HepG2 (cell line): Measurements from ENCODE around the gene ERCC2. TPM values are rescaled to one million over a fixed set of nuclear protein-coding genes. Genes with fewer than 3 reads are reported as not detected.

Experiments used
- ATAC-seq: fragments of 200-7000 bp; cut with Tn5 transposase; 3 replicates; pipeline ENCODE4 v1.9.1; 2020; ENCODE audit warnings: mild to moderate bottlenecking, moderate library complexity
- BruUV-seq: library from RNA; stranded (reverse); fragments of 400-500 nt; replicated peaks from 2 replicates; lab custom pipeline; 2021; lab: Mats Ljungman, UMichigan
- CTCF ChIA-PET: fragments of 300-600 bp; formaldehyde crosslinking; extraction: SDS; loops from one replicate; lab custom pipeline; 2021; ENCODE audit warnings: low total read pairs, inconsistent platforms, low intra/inter-chr PET ratio; lab: Yijun Ruan, JAX
- POLR2A ChIA-PET: fragments of 350-600 bp; sonication (Branson Sonifier 250); formaldehyde crosslinking; loops from one replicate; lab custom pipeline; 2020; ENCODE audit warnings: antibody characterized with exemption, inconsistent platforms; lab: Yijun Ruan, JAX
- DNase-seq: peaks from one replicate; pipeline ENCODE4 v3.0.0-alpha.2; 2015; ENCODE audit warnings: low spot score
- FAIRE-seq: peaks from 3 replicates; lab custom pipeline; 2011; peaks lifted over from hg19 to GRCh38; lab: Jason Lieb, UNC
- H2AFZ ChIP-seq: one replicate; pipeline ENCODE4 v1.6.1; 2011; ENCODE audit warnings: low read length, inconsistent platforms
- H3K27ac ChIP-seq: fragments of 300-600 bp; 3 replicates; pipeline ENCODE4 v1.8.0; 2011; ENCODE audit warnings: mixed run types, mild to moderate bottlenecking, mixed read lengths, low read length, inconsistent platforms; ENCODE audit not compliant: insufficient read depth; ENCODE audit errors: extremely low read length
- H3K27me3 ChIP-seq, 2 experiments: fragments of 200-600 bp in 1 of 2; 2 replicates in 1 of 2; 3 replicates in 1 of 2; pipeline versions ENCODE4 v1.6.0 to v1.8.0; 2011; ENCODE audit warnings: low read length in 2 of 2, mild to moderate bottlenecking in 2 of 2, moderate library complexity in 2 of 2, inconsistent platforms in 1 of 2; ENCODE audit not compliant: insufficient read depth in 2 of 2, control insufficient read depth in 1 of 2
- H3K36me3 ChIP-seq, 2 experiments: fragments of 200-600 bp in 1 of 2; replicated peaks in 1 of 2; 2 replicates in 1 of 2; 3 replicates in 1 of 2; pipeline versions ENCODE4 v1.5.1 to v1.8.0; 2011; ENCODE audit warnings: low read length in 2 of 2, inconsistent platforms in 1 of 2; ENCODE audit not compliant: insufficient read depth in 2 of 2, control insufficient read depth in 1 of 2
- H3K4me1 ChIP-seq: 2 replicates; pipeline ENCODE4 v1.5.1; 2012; ENCODE audit warnings: low read length, inconsistent platforms; ENCODE audit not compliant: insufficient read depth
- H3K4me2 ChIP-seq: 2 replicates; pipeline ENCODE4 v1.6.0; 2011; ENCODE audit warnings: low read depth, low read length, inconsistent platforms
- H3K4me3 ChIP-seq, 3 experiments: fragments of 200-600 bp in 1 of 3; sonication (generic), shearing (Covaris generic) in 1 of 3; replicated peaks in 1 of 3; 2 replicates each; pipeline ENCODE4 v1.5.1; 2011 to 2016; ENCODE audit warnings: low read length in 3 of 3, inconsistent platforms in 2 of 3, low read depth in 2 of 3, mild to moderate bottlenecking in 2 of 3, control low read depth in 1 of 3, mixed read lengths in 1 of 3; ENCODE audit not compliant: insufficient read depth in 1 of 3
- H3K79me2 ChIP-seq: one replicate; pipeline ENCODE4 v1.6.1; 2011; ENCODE audit warnings: low read length, inconsistent platforms; ENCODE audit not compliant: insufficient read depth
- H3K9ac ChIP-seq: 2 replicates; pipeline ENCODE4 v1.6.0; 2011; ENCODE audit warnings: mild to moderate bottlenecking, low read depth, low read length, inconsistent platforms; ENCODE audit not compliant: insufficient read depth
- H3K9me3 ChIP-seq: 2 replicates; pipeline ENCODE4 v1.5.1; 2012; ENCODE audit warnings: mild to moderate bottlenecking, low read length
- H4K20me1 ChIP-seq: 2 replicates; pipeline ENCODE4 v1.6.0; 2011; ENCODE audit warnings: inconsistent platforms, mild to moderate bottlenecking, low read length, moderate library complexity; ENCODE audit not compliant: insufficient read depth
- BORCS8-MEF2B ChIP-seq: sonication (generic); formaldehyde crosslinking; IDR thresholded peaks from 2 replicates; pipeline ENCODE4 v1.8.0; 2022; ENCODE audit warnings: mild to moderate bottlenecking, missing genetic modification reagents
- DMAP1 ChIP-seq: IDR thresholded peaks from 2 replicates; pipeline ENCODE4 v1.6.1; 2016
- HNF4A ChIP-seq: sonication (generic); formaldehyde crosslinking; IDR thresholded peaks from 2 replicates; pipeline ENCODE4 v1.4.0; 2020; ENCODE audit warnings: missing genetic modification reagents
- KLF15 ChIP-seq: sonication (generic); formaldehyde crosslinking; IDR thresholded peaks from 2 replicates; pipeline ENCODE4 v1.8.1; 2023; ENCODE audit warnings: borderline replicate concordance, mild to moderate bottlenecking, inconsistent platforms, missing genetic modification reagents, mixed read lengths
- SETDB1 ChIP-seq: sonication (generic); formaldehyde crosslinking; IDR thresholded peaks from 2 replicates; pipeline ENCODE4 v1.5.1; 2020; ENCODE audit warnings: missing genetic modification reagents, mild to moderate bottlenecking, borderline replicate concordance
- TBX3 ChIP-seq: fragments of 450-650 bp; IDR thresholded peaks from 2 replicates; pipeline ENCODE4 v1.6.1; 2017; ENCODE audit warnings: antibody characterized with exemption, mild to moderate bottlenecking, inconsistent platforms, borderline replicate concordance
- ZBED4 ChIP-seq: sonication (generic); formaldehyde crosslinking; IDR thresholded peaks from 2 replicates; pipeline ENCODE4 v1.4.0; 2020; ENCODE audit warnings: missing genetic modification reagents, borderline replicate concordance
- ZFX ChIP-seq: sonication (generic); formaldehyde crosslinking; IDR thresholded peaks from 2 replicates; pipeline ENCODE4 v1.4.0; 2020; ENCODE audit warnings: mild to moderate bottlenecking, low read depth, missing genetic modification reagents, moderate library complexity
- ZNF354B ChIP-seq: sonication (generic); formaldehyde crosslinking; IDR thresholded peaks from 2 replicates; pipeline ENCODE4 v1.8.0; 2022; ENCODE audit warnings: mild to moderate bottlenecking, missing genetic modification reagents
- ZNF383 ChIP-seq: sonication (generic); formaldehyde crosslinking; IDR thresholded peaks from 2 replicates; pipeline ENCODE4 v1.4.0; 2020; ENCODE audit warnings: missing genetic modification reagents, mild to moderate bottlenecking, borderline replicate concordance
- ZNF629 ChIP-seq: sonication (generic); formaldehyde crosslinking; conservative IDR thresholded peaks from 2 replicates; pipeline ENCODE4 v1.5.0; 2020; ENCODE audit warnings: missing genetic modification reagents
- ZNF660 ChIP-seq: sonication (generic); formaldehyde crosslinking; IDR thresholded peaks from 2 replicates; pipeline ENCODE4 v1.5.1; 2020; ENCODE audit warnings: mild to moderate bottlenecking, low read depth, missing genetic modification reagents, borderline replicate concordance
- ZNF724P ChIP-seq: sonication (generic); formaldehyde crosslinking; IDR thresholded peaks from 2 replicates; pipeline ENCODE4 v1.8.0; 2022; ENCODE audit warnings: missing genetic modification reagents, borderline replicate concordance
- ZNF773 ChIP-seq: sonication (generic); formaldehyde crosslinking; IDR thresholded peaks from 2 replicates; pipeline ENCODE4 v1.4.0; 2020; ENCODE audit warnings: missing genetic modification reagents, borderline replicate concordance
- ZNF878 ChIP-seq: sonication (generic); formaldehyde crosslinking; IDR thresholded peaks from 2 replicates; pipeline ENCODE4 v1.8.1; 2023; ENCODE audit warnings: mild to moderate bottlenecking, missing genetic modification reagents, moderate library complexity
- ZNF891 ChIP-seq: sonication (generic); formaldehyde crosslinking; IDR thresholded peaks from 2 replicates; pipeline ENCODE4 v1.5.0; 2020; ENCODE audit warnings: mild to moderate bottlenecking, missing genetic modification reagents
- ZSCAN21 ChIP-seq: sonication (generic); formaldehyde crosslinking; IDR thresholded peaks from 2 replicates; pipeline ENCODE4 v1.8.0; 2022; ENCODE audit warnings: mild to moderate bottlenecking, missing genetic modification reagents, moderate library complexity, borderline replicate concordance
- ZSCAN29 ChIP-seq: sonication (generic); formaldehyde crosslinking; conservative IDR thresholded peaks from 2 replicates; pipeline ENCODE4 v1.4.0; 2020; ENCODE audit warnings: mild to moderate bottlenecking, missing genetic modification reagents
- WGBS: methylation state at CpG from one replicate; pipeline ENCODE4 v1.1.6; 2017; ENCODE audit warnings: low lambda C conversion rate; 5-methylcytosine and 5-hydroxymethylcytosine counted together
- in situ Hi-C: cut with HindIII; loops from 2 replicates; pipeline ENCODE4 v1.10.0; 2017; ENCODE audit warnings: low pct_unique_long_range_greater_than_20kb; ENCODE audit not compliant: extremely low pct_ligation_motif_present
- intact Hi-C: fragments of 100-400 bp; cut with micrococcal nuclease; formaldehyde crosslinking; loops from one replicate; pipeline ENCODE4 v1.10.0; 2022; ENCODE audit not compliant: unreplicated experiment
- polyA plus RNA-seq, 8 experiments: library from polyadenylated mRNA; depleted of rRNA in 3 of 8; stranded (reverse) in 7 of 8; unstranded in 1 of 8; fragments of >200 nt; fragmentation: Illumina TruSeq in 4 of 8; extraction: Trizol in 4 of 8; gene quantifications; 2 replicates each; pipeline versions ENCODE4 v1.2.1 to v1.2.3, GENCODE V29; 2011 to 2016; ENCODE audit warnings: low read depth in 4 of 8, missing spikeins in 1 of 8, mixed read lengths in 1 of 8; ENCODE audit not compliant: insufficient read depth in 1 of 8
- total RNA-seq, 5 experiments: library from RNA; depleted of rRNA; stranded (reverse); fragments of >200 nt; fragmentation: Illumina TruSeq; extraction: Trizol; gene quantifications; 2 replicates each; pipeline ENCODE4 v1.2.3, GENCODE V29; 2016; ENCODE audit warnings: low read depth in 1 of 5
- TF ChIP-seq, protein P1 (sequence below): sonication (generic); formaldehyde crosslinking; IDR thresholded peaks from 2 replicates; pipeline ENCODE4 v1.4.0; 2020; ENCODE audit warnings: missing genetic modification reagents

The ERCC2 gene
- total and polyA plus RNA-seq, 2 of the 13 experiments (the other 11 are each of a cell fraction or from before 2014, with no cell fraction given) = 25.4 to 49.2 TPM

GRCh38 chr19:45347570-45348366, 22.6 kb downstream of the ERCC2 start:
- DNase-seq = no peak
- Histone ChIP-seq H4K20me1 (no peaks in the 10 kb centered on the region), H3K36me3 (peaks cover 8 to 20% of the 10 kb centered on the region in 2 experiments; a peak in 3 of 5 replicates), H3K4me1 (peaks cover 7% of the 10 kb centered on the region; the same call in 1 of the 2 replicates), H3K9ac (no peak overlapping the region), H3K4me3 (no peak overlapping the region), H3K9me3 (no peaks in the 10 kb centered on the region), H3K27ac (no peak overlapping the region), H3K79me2 (no peaks in the 10 kb centered on the region), H3K27me3 (peaks cover 6 to 39% of the 10 kb centered on the region in 2 experiments), H2AFZ (no peak overlapping the region), H3K4me2 (no peak overlapping the region)
- intact Hi-C loops (no loop called here), in situ Hi-C loops (loop anchor here (10.0 kb wide), 1 partner anchor 143 kb away; no protein-coding TSS in a partner anchor)
- POLR2A ChIA-PET = interaction anchor here (0.5 kb wide), 1 partner anchor 109 kb away, joined by 3 read pairs; no protein-coding TSS in a partner anchor
- 57% methylated on average over 5 of the region's 25 CpGs for WGBS
- CTCF ChIA-PET = no interaction called here
- ATAC-seq = no peak; the same call in 1 of the 3 replicates
- no TSS peak for BruUV-seq
- FAIRE-seq = no peak
- TF ChIP-seq DMAP1 (no peak), ZNF383 (CRISPR knock-in tag) (no peak), ZSCAN29 (CRISPR knock-in tag) (no peak), ZNF660 (CRISPR knock-in tag) (no peak), HNF4A (CRISPR knock-in tag) (no peak), TBX3 (no peak), BORCS8-MEF2B (CRISPR knock-in tag) (no peak), ZSCAN21 (no peak), ZNF878 (CRISPR knock-in tag) (no peak), ZNF724P (CRISPR knock-in tag) (no peak), SETDB1 (no peak), ZNF629 (CRISPR knock-in tag) (no peak), ZFX (CRISPR knock-in tag) (no peak), KLF15 (CRISPR knock-in tag) (no peak), ZNF354B (CRISPR knock-in tag) (no peak), ZNF891 (CRISPR knock-in tag) (no peak), ZNF773 (CRISPR knock-in tag) (no peak), ZBED4 (CRISPR knock-in tag) (no peak)
- TF ChIP-seq, protein P1, sequence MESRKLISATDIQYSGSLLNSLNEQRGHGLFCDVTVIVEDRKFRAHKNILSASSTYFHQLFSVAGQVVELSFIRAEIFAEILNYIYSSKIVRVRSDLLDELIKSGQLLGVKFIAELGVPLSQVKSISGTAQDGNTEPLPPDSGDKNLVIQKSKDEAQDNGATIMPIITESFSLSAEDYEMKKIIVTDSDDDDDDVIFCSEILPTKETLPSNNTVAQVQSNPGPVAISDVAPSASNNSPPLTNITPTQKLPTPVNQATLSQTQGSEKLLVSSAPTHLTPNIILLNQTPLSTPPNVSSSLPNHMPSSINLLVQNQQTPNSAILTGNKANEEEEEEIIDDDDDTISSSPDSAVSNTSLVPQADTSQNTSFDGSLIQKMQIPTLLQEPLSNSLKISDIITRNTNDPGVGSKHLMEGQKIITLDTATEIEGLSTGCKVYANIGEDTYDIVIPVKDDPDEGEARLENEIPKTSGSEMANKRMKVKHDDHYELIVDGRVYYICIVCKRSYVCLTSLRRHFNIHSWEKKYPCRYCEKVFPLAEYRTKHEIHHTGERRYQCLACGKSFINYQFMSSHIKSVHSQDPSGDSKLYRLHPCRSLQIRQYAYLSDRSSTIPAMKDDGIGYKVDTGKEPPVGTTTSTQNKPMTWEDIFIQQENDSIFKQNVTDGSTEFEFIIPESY (CRISPR knock-in tag) = 0 out of 2 replicates have a peak, but pooled peaks have one; percentile 33
